Esophagus squamous epithelium (tissue), 4 donors: Measurements from ENCODE around the gene OR6M1.

Experiments
- CTCF ChIP-seq, 6 experiments: fragments of 450-650 bp in 4 of 6; fragments of 200-600 bp in 2 of 6; sonication (generic) in 2 of 6; IDR thresholded peaks; one replicate each; pipeline ENCODE4 v1.5.1; 2016 to 2019; ENCODE audit warnings: antibody characterized with exemption in 6 of 6, mild to moderate bottlenecking in 4 of 6, moderate library complexity in 4 of 6
- POLR2A ChIP-seq, 4 donors: fragments of 450-650 bp; IDR thresholded peaks; one replicate each; pipeline ENCODE4 v1.6.1; 2017; ENCODE audit warnings: antibody characterized with exemption in 4 of 4, mild to moderate bottlenecking in 4 of 4, moderate library complexity in 3 of 4

- TF ChIP-seq CTCF (IDR thresholded peaks at IDR 0.05) (no peak), POLR2A (IDR thresholded peaks at IDR 0.05) (no peak)
Measured at GRCh38 chr11:123773959-123774358, 32.2 kb downstream of the OR6M1 start.
